GM12878 (cell line): ENCODE measurements around the gene MAIP1. TPM values are rescaled to one million over a fixed set of nuclear protein-coding genes. Genes with fewer than 3 reads are reported as not detected.

ENCODE experiments used
- ATAC-seq: fragments of 200-7000 bp; cut with Tn5 transposase; 3 replicates; pipeline ENCODE4 v1.9.1; 2020; ENCODE audit warnings: mild to moderate bottlenecking, moderate library complexity
- BruUV-seq: library from RNA; stranded (reverse); fragments of 400-500 nt; replicated peaks from 2 replicates; lab custom pipeline; 2021; lab: Mats Ljungman, UMichigan
- CTCF ChIA-PET: fragments of 300-600 bp; sonication (Branson Sonifier 250); formaldehyde crosslinking; extraction: SDS; loops from one replicate; lab custom pipeline; 2021; ENCODE audit warnings: inconsistent platforms; lab: Yijun Ruan, JAX
- POLR2A ChIA-PET: fragments of 350-600 bp; formaldehyde crosslinking; extraction: SDS; loops from one replicate; lab custom pipeline; 2021; ENCODE audit warnings: inconsistent platforms; lab: Charles Lee
- RAD21 ChIA-PET: fragments of 300-600 bp; sonication (Branson Sonifier 250); formaldehyde crosslinking; loops from one replicate; lab custom pipeline; 2023; ENCODE audit warnings: antibody characterized with exemption; ENCODE audit not compliant: unreplicated experiment; lab: Charles Lee
- SMC1A ChIA-PET: fragments of 300-600 bp; sonication (Branson Sonifier 250); formaldehyde crosslinking; loops from one replicate; lab custom pipeline; 2023; ENCODE audit not compliant: unreplicated experiment, uncharacterized antibody; lab: Charles Lee
- DNase-seq: peaks from one replicate; pipeline ENCODE4 v3.0.0-alpha.2; 2011; ENCODE audit warnings: low read depth, low spot score
- FAIRE-seq: peaks from 3 replicates; lab custom pipeline; 2011; peaks lifted over from hg19 to GRCh38; lab: Jason Lieb, UNC
- H2AFZ ChIP-seq: 2 replicates; pipeline ENCODE4 v1.6.0; 2011; ENCODE audit warnings: low read depth, low read length, control low read depth; ENCODE audit not compliant: control insufficient read depth
- H3K27ac ChIP-seq: 2 replicates; pipeline ENCODE4 v1.5.1; 2011; ENCODE audit warnings: control low read depth; ENCODE audit not compliant: control insufficient read depth, insufficient read depth
- H3K27me3 ChIP-seq, 2 experiments: replicated peaks in 1 of 2; 2 replicates each; pipeline versions ENCODE4 v1.6.0 to v1.6.1; 2011; ENCODE audit warnings: low read length in 1 of 2; ENCODE audit not compliant: control insufficient read depth in 2 of 2, insufficient read depth in 2 of 2
- H3K36me3 ChIP-seq, 2 experiments: 2 replicates each; pipeline ENCODE4 v1.5.1; 2011; ENCODE audit warnings: low read length in 1 of 2; ENCODE audit not compliant: control insufficient read depth in 2 of 2, insufficient read depth in 2 of 2
- H3K4me1 ChIP-seq: 2 replicates; pipeline ENCODE4 v1.6.1; 2011; ENCODE audit warnings: mild to moderate bottlenecking, low read length, moderate library complexity, mixed read lengths; ENCODE audit not compliant: control insufficient read depth, insufficient read depth
- H3K4me2 ChIP-seq: 2 replicates; pipeline ENCODE4 v1.6.0; 2011; ENCODE audit warnings: control low read depth; ENCODE audit not compliant: control insufficient read depth, insufficient read depth
- H3K4me3 ChIP-seq: fragments of 200-600 bp; sonication (generic); 2 replicates; pipeline ENCODE4 v1.5.1; 2016
- H3K79me2 ChIP-seq: 2 replicates; pipeline ENCODE4 v1.6.0; 2011; ENCODE audit warnings: low read length; ENCODE audit not compliant: control insufficient read depth, insufficient read depth
- H3K9ac ChIP-seq: 2 replicates; pipeline ENCODE4 v1.8.0; 2011; ENCODE audit warnings: low read length, control low read depth, mixed read lengths; ENCODE audit not compliant: control insufficient read depth, insufficient read depth
- H3K9me3 ChIP-seq: replicated peaks from 3 replicates; pipeline ENCODE4 v1.5.1; 2011; ENCODE audit warnings: mild to moderate bottlenecking, low read length; ENCODE audit not compliant: control insufficient read depth, insufficient read depth
- H4K20me1 ChIP-seq: 2 replicates; pipeline ENCODE4 v1.6.0; 2011; ENCODE audit not compliant: control insufficient read depth, insufficient read depth
- ATF2 ChIP-seq: IDR thresholded peaks from 2 replicates; pipeline ENCODE4 v1.6.1; 2012; ENCODE audit warnings: low read length, inconsistent platforms
- BHLHE40 ChIP-seq, 2 experiments: fragments of 450-650 bp in 1 of 2; IDR thresholded peaks; 2 replicates each; pipeline ENCODE4 v1.6.1; 2011 to 2017; ENCODE audit warnings: low read depth in 2 of 2, borderline replicate concordance in 1 of 2, improper control_type of control experiment in 1 of 2, low read length in 1 of 2, mild to moderate bottlenecking in 1 of 2
- CBFB ChIP-seq: IDR thresholded peaks from 2 replicates; pipeline ENCODE4 v1.6.1; 2016; ENCODE audit warnings: antibody characterized with exemption, low read depth
- CBX5 ChIP-seq: sonication (generic); IDR thresholded peaks from 2 replicates; pipeline ENCODE4 v1.6.1; 2016; ENCODE audit warnings: low read depth, moderate library complexity, mild to moderate bottlenecking, inconsistent platforms
- E2F4 ChIP-seq: IDR thresholded peaks from 2 replicates; pipeline ENCODE4 v1.6.1; 2012; ENCODE audit warnings: low read depth, low read length, improper control_type of control experiment
- ELK1 ChIP-seq: IDR thresholded peaks from 2 replicates; pipeline ENCODE4 v1.6.1; 2012; ENCODE audit warnings: low read depth, low read length, improper control_type of control experiment
- GABPA ChIP-seq: IDR thresholded peaks from 2 replicates; pipeline ENCODE4 v1.6.1; 2014; ENCODE audit warnings: antibody characterized with exemption, low read depth, mild to moderate bottlenecking, inconsistent platforms
- IKZF1 ChIP-seq: fragments of 450-650 bp; conservative IDR thresholded peaks from 2 replicates; pipeline ENCODE4 v1.6.1; 2017; ENCODE audit warnings: antibody characterized with exemption, mild to moderate bottlenecking
- MTA2 ChIP-seq: fragments of 450-650 bp; IDR thresholded peaks from 2 replicates; pipeline ENCODE4 v1.6.1; 2016; ENCODE audit warnings: low read depth, mild to moderate bottlenecking, moderate library complexity
- MYC ChIP-seq: IDR thresholded peaks from 2 replicates; pipeline ENCODE4 v1.6.1; 2011; ENCODE audit warnings: mild to moderate bottlenecking, low read length, moderate library complexity, inconsistent platforms; ENCODE audit not compliant: insufficient read depth, insufficient replicate concordance, insufficient read length, severe bottlenecking
- NR2F1 ChIP-seq: fragments of 450-650 bp; conservative IDR thresholded peaks from 2 replicates; pipeline ENCODE4 v1.6.1; 2017; ENCODE audit warnings: mild to moderate bottlenecking
- RAD51 ChIP-seq: fragments of 450-650 bp; IDR thresholded peaks from 2 replicates; pipeline ENCODE4 v1.6.1; 2016; ENCODE audit warnings: moderate library complexity, mild to moderate bottlenecking, inconsistent platforms
- REST ChIP-seq: IDR thresholded peaks from 2 replicates; pipeline ENCODE4 v1.6.1; 2012; ENCODE audit warnings: mild to moderate bottlenecking, low read depth, low read length
- ZNF24 ChIP-seq: fragments of 450-650 bp; IDR thresholded peaks from 2 replicates; pipeline ENCODE4 v1.6.1; 2017; ENCODE audit warnings: antibody characterized with exemption, mild to moderate bottlenecking
- ZSCAN29 ChIP-seq: fragments of 450-650 bp; IDR thresholded peaks from 2 replicates; pipeline ENCODE4 v1.6.1; 2017; ENCODE audit warnings: mild to moderate bottlenecking, moderate library complexity
- WGBS: methylation state at CpG from one replicate; pipeline ENCODE4 v1.1.6; 2016; ENCODE audit warnings: low lambda C conversion rate; ENCODE audit not compliant: insufficient replicate concordance, insufficient coverage; ENCODE audit errors: missing lambda C conversion rate; 5-methylcytosine and 5-hydroxymethylcytosine counted together
- in situ Hi-C: fragments of 300-500 bp; cut with MboI; formaldehyde crosslinking; loops from 9 replicates; pipeline ENCODE4 v1.14.3; 2018; ENCODE audit warnings: mixed read lengths
- intact Hi-C: fragments of 100-400 bp; cut with micrococcal nuclease; formaldehyde crosslinking; loops from one replicate; pipeline ENCODE4 v1.14.2; 2022; ENCODE audit not compliant: unreplicated experiment
- polyA plus RNA-seq, 11 experiments: library from polyadenylated mRNA; depleted of rRNA in 4 of 11; unstranded in 6 of 11; stranded (reverse) in 5 of 11; fragments of >200 nt; fragmentation: Nextera tagmentation in 4 of 11; fragmentation: Illumina TruSeq in 1 of 11; extraction: Ambion mirVana in 4 of 11; extraction: Trizol in 1 of 11; gene quantifications; 1 replicate in 1 of 11; 2 replicates in 10 of 11; pipeline versions ENCODE4 v1.2.1 to v1.2.3, GENCODE V29; 2011 to 2016; ENCODE audit warnings: inconsistent platforms in 2 of 11, missing spikeins in 2 of 11, low read depth in 1 of 11
- total RNA-seq, 4 experiments: library from RNA; depleted of rRNA in 3 of 4; stranded (reverse); fragments of >200 nt in 3 of 4; fragmentation: Illumina TruSeq in 1 of 4; extraction: Trizol in 1 of 4; gene quantifications; 2 replicates each; pipeline versions ENCODE4 v1.2.1 to v1.2.3, GENCODE V29; 2013 to 2021

Gene MAIP1
- total and polyA plus RNA-seq, 10 of the 15 experiments (the other 5 are each of a cell fraction or from before 2014, with no cell fraction given) = 5.4 to 41.4 (median 25.4) TPM

- Histone ChIP-seq H3K4me2 (no peak overlapping the region), H3K4me1 (no peaks in the 10 kb centered on the region), H3K27me3 (no peaks in the 10 kb centered on the region), H3K36me3 (peaks cover 5 to 8% of the 10 kb centered on the region in 2 experiments), H3K9me3 (no peaks in the 10 kb centered on the region), H2AFZ (no peak overlapping the region), H3K9ac (no peak overlapping the region), H4K20me1 (no peaks in the 10 kb centered on the region), H3K27ac (no peak overlapping the region), H3K4me3 (no peak overlapping the region), H3K79me2 (no peaks in the 10 kb centered on the region)
- DNase-seq (no peak), FAIRE-seq (no peak), ATAC-seq (no peak)
- intact Hi-C loops = no loop called here
- ChIA-PET RAD21 (no interaction called here), CTCF (no interaction called here), SMC1A (no interaction called here), POLR2A (no interaction called here)
- no TSS peak for BruUV-seq
- WGBS = 100% methylated on average over 4 of the region's 4 CpGs
- in situ Hi-C loops = no loop called here
- TF ChIP-seq MYC (no peak), REST (no peak), ELK1 (no peak), MTA2 (no peak), GABPA (no peak), RAD51 (no peak), ZNF24 (no peak), CBFB (no peak), NR2F1 (no peak), CBX5 (no peak), ATF2 (no peak), E2F4 (no peak), ZSCAN29 (no peak), IKZF1 (no peak), BHLHE40 (IDR thresholded peaks at IDR 0.05; ENCODE audit: borderline replicate concordance in 1 of 2, low read depth in 2 of 2, low read length in 1 of 2) (no peak)
Measured at GRCh38 chr2:199932312-199932855, 23.0 kb upstream of the MAIP1 start.
